Activated T-cell treated with anti-CD3 and anti-CD28 coated beads, Interleukin-2, amount 50 U/mL, for 24 hours (primary cell): Measurements from ENCODE around the gene PSMD5.

Experiments
- DNase-seq: peaks from one replicate; pipeline ENCODE4 v3.0.0-alpha.2; 2020
- H3K27ac Mint-ChIP-seq: 2 replicates; pipeline ENCODE4 v1.8.0; 2020; ENCODE audit warnings: mild to moderate bottlenecking, mixed read lengths
- H3K27me3 Mint-ChIP-seq: 2 replicates; pipeline ENCODE4 v1.8.0; 2020; ENCODE audit warnings: mixed read lengths
- H3K36me3 Mint-ChIP-seq: 2 replicates; pipeline ENCODE4 v1.8.0; 2020; ENCODE audit warnings: low read depth, mixed read lengths
- H3K4me1 Mint-ChIP-seq: 2 replicates; pipeline ENCODE4 v1.8.0; 2020; ENCODE audit warnings: low read depth, mixed read lengths
- H3K4me3 Mint-ChIP-seq: 2 replicates; pipeline ENCODE4 v1.8.0; 2020; ENCODE audit warnings: mild to moderate bottlenecking, moderate library complexity, mixed read lengths
- H3K9me3 Mint-ChIP-seq: 2 replicates; pipeline ENCODE4 v1.8.0; 2020; ENCODE audit warnings: mixed read lengths

The PSMD5 gene

DNA sequence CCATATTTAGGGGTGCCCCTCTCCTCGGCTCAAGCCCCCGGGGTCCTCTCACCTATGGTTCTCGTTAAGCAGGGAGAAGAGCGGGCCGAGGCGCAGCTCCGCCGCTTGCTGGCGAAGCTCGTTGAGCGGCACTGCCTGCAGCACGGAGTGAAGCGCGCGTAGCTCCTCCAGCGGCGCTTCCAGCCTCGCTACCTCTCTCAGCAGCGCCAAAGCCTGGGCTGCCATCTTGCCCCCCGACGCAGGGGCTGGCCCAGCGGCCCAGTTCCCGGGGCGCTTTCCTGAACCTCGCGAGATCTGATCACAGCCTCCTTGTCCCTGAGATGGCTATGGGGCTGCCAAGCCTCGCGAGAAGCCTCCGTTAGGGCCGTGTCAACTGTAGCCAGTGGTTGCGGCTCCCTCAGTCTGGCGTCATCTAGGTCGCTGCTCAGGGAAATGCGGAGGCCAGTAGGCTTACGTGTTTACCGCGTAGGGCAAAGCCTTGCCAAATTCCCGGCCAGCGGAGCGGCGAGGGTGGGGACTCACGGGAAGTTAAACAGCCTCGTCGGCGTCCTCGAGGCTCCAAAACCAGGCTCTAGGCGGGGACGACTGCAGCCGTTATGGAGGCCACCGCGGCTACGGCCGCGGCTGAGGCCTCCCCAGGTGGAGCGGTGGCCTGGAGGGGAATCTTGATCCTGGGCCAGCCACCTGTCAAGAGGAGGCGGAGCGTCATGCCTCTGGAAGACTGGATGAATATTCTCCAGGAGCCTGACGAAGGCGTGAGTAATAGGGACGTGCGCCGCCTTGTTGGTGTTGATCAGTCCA lies at the start of gene PSMD5:
TSS of gene PSMD5 (minus strand) at position 238 of the 801 bp plus-strand sequence. CDS start at position 225, 13 bp downstream.
- peaks cover 87% of the 10 kb centered on the region for H3K36me3 Mint-ChIP-seq
- H3K27ac Mint-ChIP-seq = peak within 1 kb of the TSS; percentile 97
- H3K4me3 Mint-ChIP-seq = peak within 1 kb of the TSS; percentile 98
- no peaks in the 10 kb centered on the region for H3K9me3 Mint-ChIP-seq
- peak; percentile 93 for DNase-seq
- peaks cover 78% of the 10 kb centered on the region for H3K4me1 Mint-ChIP-seq
- no peaks in the 10 kb centered on the region for H3K27me3 Mint-ChIP-seq

- Mint-ChIP-seq H3K4me3 (peak overlapping the region; percentile 70), H3K27ac (peak overlapping the region; percentile 92), H3K4me1 (peaks cover 85% of the 10 kb centered on the region), H3K9me3 (no peaks in the 10 kb centered on the region), H3K36me3 (peaks cover 7% of the 10 kb centered on the region), H3K27me3 (no peaks in the 10 kb centered on the region)
- DNase-seq = peak; percentile 57
These were observed 49.4 kb upstream of the PSMD5 start for GRCh38 chr9:120891884-120892747.

DNA sequence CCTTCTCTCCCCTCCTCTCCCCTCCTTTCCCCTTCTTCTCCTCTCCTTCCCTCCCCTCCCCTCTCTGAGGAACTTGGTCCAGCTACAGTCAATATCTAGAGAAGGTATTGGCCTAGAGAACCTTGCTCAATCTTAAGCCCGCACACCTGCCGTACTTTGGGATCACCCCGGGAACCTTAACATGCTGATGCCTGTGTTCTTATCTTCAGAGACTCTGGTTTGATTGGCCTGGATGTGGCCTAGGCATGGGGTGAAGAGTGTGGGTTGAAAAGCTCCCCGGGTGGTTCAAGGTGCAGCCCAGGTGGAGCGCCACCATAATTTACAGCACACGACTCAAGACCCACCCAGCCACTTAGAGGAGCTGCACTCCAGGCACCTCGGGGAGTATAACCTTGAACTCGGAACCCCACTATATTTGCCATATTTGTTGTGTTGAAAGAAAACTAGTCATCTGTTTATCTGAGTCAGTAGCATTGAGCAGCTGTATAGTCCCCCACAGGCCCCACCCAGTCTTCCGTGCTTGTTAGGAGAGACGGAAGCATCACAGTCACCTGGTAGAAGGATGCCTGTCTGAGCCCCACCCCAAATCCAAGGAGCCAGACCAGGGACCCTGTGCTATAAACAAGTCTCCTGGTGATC lies 48.6 kb upstream of the PSMD5 start:
- H3K36me3 Mint-ChIP-seq = peaks cover 5% of the 10 kb centered on the region
- peak; percentile 72 for DNase-seq
- H3K27ac Mint-ChIP-seq = peak overlapping the region; percentile 92
- peaks cover 84% of the 10 kb centered on the region for H3K4me1 Mint-ChIP-seq
- no peaks in the 10 kb centered on the region for H3K9me3 Mint-ChIP-seq
- no peaks in the 10 kb centered on the region for H3K27me3 Mint-ChIP-seq
- H3K4me3 Mint-ChIP-seq = peak overlapping the region; percentile 70

GRCh38 chr9:120890320-120891244 lies 47.9 kb upstream of the PSMD5 start:
- peak overlapping the region; percentile 92 for H3K27ac Mint-ChIP-seq
- peaks cover 5% of the 10 kb centered on the region for H3K36me3 Mint-ChIP-seq
- DNase-seq = peak; percentile 68
- no peaks in the 10 kb centered on the region for H3K9me3 Mint-ChIP-seq
- H3K27me3 Mint-ChIP-seq = no peaks in the 10 kb centered on the region
- H3K4me3 Mint-ChIP-seq = peak overlapping the region; percentile 70
- peaks cover 87% of the 10 kb centered on the region for H3K4me1 Mint-ChIP-seq

DNA sequence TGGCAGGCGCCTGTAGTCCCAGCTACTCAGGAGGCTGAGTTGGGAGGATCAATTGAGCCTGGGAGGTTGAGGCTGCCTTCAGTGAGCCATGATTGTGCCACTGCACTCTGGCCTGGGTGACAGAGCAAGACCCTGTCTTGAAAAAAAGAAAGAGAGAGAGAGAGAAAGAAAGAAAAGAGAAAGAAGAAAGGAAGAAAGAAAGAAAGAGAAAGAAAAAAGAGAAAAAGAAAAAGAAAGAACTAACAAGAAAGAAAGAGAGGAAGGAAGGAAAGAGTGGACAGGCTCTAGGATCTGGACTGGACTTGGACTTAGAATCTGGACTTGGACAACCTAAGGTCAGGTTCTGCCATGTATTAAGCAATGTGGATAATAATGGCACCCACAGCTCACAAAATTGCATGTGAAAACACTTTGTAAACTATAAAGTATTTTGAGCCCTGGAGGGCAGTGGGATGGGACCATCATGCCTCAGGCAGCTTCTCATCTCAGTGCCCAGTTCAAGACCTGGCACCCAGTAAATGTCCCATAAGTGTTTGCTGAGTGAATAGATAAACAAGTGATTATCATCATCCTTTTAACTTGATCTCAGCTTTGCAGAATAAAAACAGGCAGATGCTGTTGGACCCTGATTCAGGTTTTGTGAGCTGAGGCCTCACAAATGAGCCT lies 47.0 kb upstream of the PSMD5 start:
- no peaks in the 10 kb centered on the region for H3K27me3 Mint-ChIP-seq
- DNase-seq = no peak
- H3K9me3 Mint-ChIP-seq = no peaks in the 10 kb centered on the region
- peaks cover 82% of the 10 kb centered on the region for H3K4me1 Mint-ChIP-seq
- peak overlapping the region; percentile 70 for H3K4me3 Mint-ChIP-seq
- H3K27ac Mint-ChIP-seq = peak overlapping the region; percentile 92
- peaks cover 5% of the 10 kb centered on the region for H3K36me3 Mint-ChIP-seq

GRCh38 chr9:120888626-120889025 lies 45.9 kb upstream of the PSMD5 start:
- Mint-ChIP-seq H3K27ac (peak overlapping the region; percentile 92), H3K9me3 (no peaks in the 10 kb centered on the region), H3K4me1 (peaks cover 80% of the 10 kb centered on the region), H3K36me3 (peaks cover 5% of the 10 kb centered on the region), H3K27me3 (no peaks in the 10 kb centered on the region), H3K4me3 (no peak overlapping the region)
- DNase-seq = no peak

DNA sequence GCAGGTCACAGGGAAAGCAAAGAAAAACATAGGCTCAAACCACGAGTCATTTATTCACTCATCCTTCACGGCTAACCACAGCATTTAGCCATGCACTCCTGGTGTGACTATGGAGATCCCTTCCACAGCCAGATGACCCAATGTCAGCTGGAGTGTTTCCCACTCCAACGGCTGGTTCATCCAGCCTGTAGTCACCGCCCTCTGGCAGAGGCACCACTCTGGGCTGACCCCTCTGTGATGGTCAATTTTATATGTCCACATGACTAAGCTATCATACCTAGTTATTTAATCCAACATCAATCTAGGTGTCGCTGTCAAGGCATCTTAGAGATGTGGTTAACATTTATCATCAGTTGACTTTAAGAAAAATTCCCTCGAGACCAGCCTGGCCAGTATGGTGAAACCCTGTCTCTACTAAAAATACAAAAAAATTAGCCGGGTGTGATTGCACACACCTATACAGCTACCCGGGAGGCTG lies 43.8 kb upstream of the PSMD5 start:
- H3K4me1 Mint-ChIP-seq = peaks cover 78% of the 10 kb centered on the region

DNA sequence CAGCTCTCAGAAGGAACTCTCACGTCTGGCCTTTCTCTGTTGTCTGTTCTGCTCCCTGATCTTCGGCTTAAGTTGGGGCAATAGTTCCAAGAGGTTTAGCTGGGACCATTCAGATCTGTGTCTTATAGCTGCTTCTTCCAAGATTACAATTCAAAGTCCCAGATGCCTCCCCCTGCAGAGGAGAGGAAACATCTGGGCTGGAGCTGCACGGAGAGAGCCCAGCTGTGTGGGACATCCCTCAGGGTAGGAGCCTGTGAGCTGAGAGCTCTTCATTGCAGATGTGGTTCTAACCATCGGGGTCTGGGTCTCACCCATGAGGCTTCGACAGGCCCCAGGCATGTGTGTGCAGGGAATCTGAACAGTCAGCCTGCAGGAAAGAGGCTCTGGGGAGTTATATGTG lies 43.2 kb upstream of the PSMD5 start:
- peaks cover 78% of the 10 kb centered on the region for H3K4me1 Mint-ChIP-seq
- no peaks in the 10 kb centered on the region for H3K9me3 Mint-ChIP-seq
- H3K27ac Mint-ChIP-seq = peak overlapping the region; percentile 63
- no peak overlapping the region for H3K4me3 Mint-ChIP-seq
- no peak for DNase-seq
- H3K27me3 Mint-ChIP-seq = no peaks in the 10 kb centered on the region
- peaks cover 5% of the 10 kb centered on the region for H3K36me3 Mint-ChIP-seq

More for the DNA sequence above, 43.8 kb upstream of the PSMD5 start:
- no peak for DNase-seq
- H3K9me3 Mint-ChIP-seq = no peaks in the 10 kb centered on the region
- H3K4me3 Mint-ChIP-seq = no peak overlapping the region
- peaks cover 5% of the 10 kb centered on the region for H3K36me3 Mint-ChIP-seq
- H3K27ac Mint-ChIP-seq = peak overlapping the region; percentile 63
- no peaks in the 10 kb centered on the region for H3K27me3 Mint-ChIP-seq

GRCh38 chr9:120885457-120885856 lies 42.7 kb upstream of the PSMD5 start:
- peaks cover 5% of the 10 kb centered on the region for H3K36me3 Mint-ChIP-seq
- peaks cover 78% of the 10 kb centered on the region for H3K4me1 Mint-ChIP-seq
- H3K9me3 Mint-ChIP-seq = no peaks in the 10 kb centered on the region
- H3K27ac Mint-ChIP-seq = no peak overlapping the region
- no peak for DNase-seq
- H3K27me3 Mint-ChIP-seq = no peaks in the 10 kb centered on the region
- H3K4me3 Mint-ChIP-seq = no peak overlapping the region

- DNase-seq = no peak
- Mint-ChIP-seq H3K4me1 (peaks cover 77% of the 10 kb centered on the region), H3K27me3 (no peaks in the 10 kb centered on the region), H3K36me3 (peaks cover 3% of the 10 kb centered on the region), H3K4me3 (no peak overlapping the region), H3K27ac (peak overlapping the region; percentile 59), H3K9me3 (no peaks in the 10 kb centered on the region)
These were observed 40.9 kb upstream of the PSMD5 start for GRCh38 chr9:120883608-120883996.

DNA sequence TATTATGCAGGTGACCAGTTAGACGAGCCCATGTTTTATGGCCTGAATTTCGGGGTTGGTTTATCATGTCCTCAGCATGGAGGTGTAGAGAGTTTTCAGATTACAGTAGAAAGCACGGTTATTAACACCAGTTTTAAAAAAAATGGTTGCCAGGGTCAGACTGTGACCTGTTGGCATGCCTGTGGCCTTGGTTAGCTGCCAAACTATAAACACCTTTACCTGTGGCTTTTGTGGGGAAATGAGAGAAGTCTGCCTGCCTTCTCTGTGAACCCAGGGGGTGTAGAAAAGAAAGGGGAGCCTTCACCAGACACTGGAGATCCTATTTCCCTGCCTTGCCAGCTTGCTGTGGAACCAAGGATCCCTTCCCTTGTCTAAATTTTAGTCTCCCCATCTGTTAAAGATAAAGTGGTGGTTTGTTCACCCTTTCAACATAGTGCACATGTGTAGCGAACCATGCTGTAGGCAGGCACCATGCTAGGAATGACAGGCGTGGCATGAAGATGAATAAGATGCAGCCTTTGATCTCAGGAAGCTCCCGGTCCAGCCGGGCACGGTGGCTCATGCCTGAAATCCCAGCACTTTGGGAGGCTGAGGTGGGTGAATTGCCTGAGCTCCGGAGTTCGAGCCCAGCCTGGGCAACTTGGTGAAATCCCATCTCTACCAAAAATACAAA lies 40.3 kb upstream of the PSMD5 start:
- H3K27me3 Mint-ChIP-seq = no peaks in the 10 kb centered on the region
- DNase-seq = no peak
- peak overlapping the region; percentile 57 for H3K27ac Mint-ChIP-seq
- H3K4me1 Mint-ChIP-seq = peaks cover 77% of the 10 kb centered on the region
- peaks cover 3% of the 10 kb centered on the region for H3K36me3 Mint-ChIP-seq
- no peak overlapping the region for H3K4me3 Mint-ChIP-seq
- no peaks in the 10 kb centered on the region for H3K9me3 Mint-ChIP-seq

DNA sequence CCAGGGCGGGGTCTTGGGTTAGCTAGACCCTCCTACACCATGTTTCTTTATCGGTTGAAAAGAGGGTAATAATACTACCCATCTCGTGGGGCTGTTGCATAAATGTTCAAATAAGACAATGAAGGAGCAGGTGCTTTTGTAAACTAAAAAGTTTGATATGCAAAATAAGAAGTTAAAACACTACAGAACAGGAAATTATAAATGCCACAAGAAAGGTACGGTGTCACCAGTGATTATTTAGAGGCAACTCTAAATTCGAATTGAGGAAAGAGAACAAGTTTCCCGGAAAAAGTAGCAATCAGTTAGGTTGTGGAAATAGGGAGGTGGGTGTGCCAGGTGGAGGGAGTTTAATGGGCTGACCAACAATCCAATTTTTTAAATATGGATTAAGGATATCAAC lies 36.7 kb upstream of the PSMD5 start:
- Mint-ChIP-seq H3K9me3 (no peaks in the 10 kb centered on the region), H3K27ac (peak overlapping the region; percentile 95), H3K27me3 (no peaks in the 10 kb centered on the region), H3K4me1 (peaks cover 81% of the 10 kb centered on the region), H3K4me3 (no peak overlapping the region), H3K36me3 (peaks cover 25% of the 10 kb centered on the region)
- DNase-seq = no peak
